Transverse colon (tissue), 4 donors: Measurements from ENCODE around the gene EIF4B.
"Not testable (repeated sequence)": the region's sequence is repeated elsewhere in the genome, so short reads cannot be mapped to it uniquely, and the experiment has no call there.

Source experiments
- EP300 ChIP-seq: sonication (generic); formaldehyde crosslinking; IDR thresholded peaks from one replicate; pipeline ENCODE4 v1.6.1; 2017; ENCODE audit warnings: antibody characterized with exemption, low read depth
- POLR2A ChIP-seq: fragments of 450-650 bp; IDR thresholded peaks from one replicate; pipeline ENCODE4 v1.6.1; 2016; ENCODE audit warnings: antibody characterized with exemption, mild to moderate bottlenecking, moderate library complexity
- POLR2AphosphoS5 ChIP-seq, 3 donors: sonication (generic); formaldehyde crosslinking; IDR thresholded peaks; one replicate each; pipeline ENCODE4 v1.6.1; 2016; ENCODE audit warnings: antibody characterized with exemption in 3 of 3
- TF ChIP-seq, protein P1 (sequence below), 5 experiments: fragments of 200-600 bp in 3 of 5; fragments of 450-650 bp in 2 of 5; sonication (generic) in 3 of 5; IDR thresholded peaks; 1 replicate in 2 of 5; 2 replicates in 3 of 5; pipeline ENCODE4 v1.5.1; 2016 to 2017; ENCODE audit warnings: antibody characterized with exemption in 5 of 5, inconsistent platforms in 3 of 5, mild to moderate bottlenecking in 2 of 5, moderate library complexity in 1 of 5

DNA sequence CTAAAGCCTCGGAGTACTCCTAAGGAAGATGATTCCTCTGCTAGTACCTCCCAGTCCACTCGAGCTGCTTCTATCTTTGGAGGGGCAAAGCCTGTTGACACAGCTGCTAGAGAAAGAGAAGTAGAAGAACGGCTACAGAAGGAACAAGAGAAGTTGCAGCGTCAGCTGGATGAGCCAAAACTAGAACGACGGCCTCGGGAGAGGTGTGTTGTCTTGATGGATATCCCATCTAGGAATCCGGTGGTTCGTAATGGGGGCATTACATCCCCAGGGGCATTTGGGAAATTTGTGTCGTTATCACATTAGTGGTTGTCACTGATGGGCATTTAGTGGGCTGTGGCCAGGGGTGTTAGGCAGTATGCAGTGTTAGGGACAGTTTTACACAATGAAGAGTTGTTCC is 27.6 kb downstream of the EIF4B start:
- not testable (repeated sequence) for TF ChIP-seq POLR2A; EP300; POLR2AphosphoS5 (IDR thresholded peaks at IDR 0.05)
- TF ChIP-seq, protein P1, sequence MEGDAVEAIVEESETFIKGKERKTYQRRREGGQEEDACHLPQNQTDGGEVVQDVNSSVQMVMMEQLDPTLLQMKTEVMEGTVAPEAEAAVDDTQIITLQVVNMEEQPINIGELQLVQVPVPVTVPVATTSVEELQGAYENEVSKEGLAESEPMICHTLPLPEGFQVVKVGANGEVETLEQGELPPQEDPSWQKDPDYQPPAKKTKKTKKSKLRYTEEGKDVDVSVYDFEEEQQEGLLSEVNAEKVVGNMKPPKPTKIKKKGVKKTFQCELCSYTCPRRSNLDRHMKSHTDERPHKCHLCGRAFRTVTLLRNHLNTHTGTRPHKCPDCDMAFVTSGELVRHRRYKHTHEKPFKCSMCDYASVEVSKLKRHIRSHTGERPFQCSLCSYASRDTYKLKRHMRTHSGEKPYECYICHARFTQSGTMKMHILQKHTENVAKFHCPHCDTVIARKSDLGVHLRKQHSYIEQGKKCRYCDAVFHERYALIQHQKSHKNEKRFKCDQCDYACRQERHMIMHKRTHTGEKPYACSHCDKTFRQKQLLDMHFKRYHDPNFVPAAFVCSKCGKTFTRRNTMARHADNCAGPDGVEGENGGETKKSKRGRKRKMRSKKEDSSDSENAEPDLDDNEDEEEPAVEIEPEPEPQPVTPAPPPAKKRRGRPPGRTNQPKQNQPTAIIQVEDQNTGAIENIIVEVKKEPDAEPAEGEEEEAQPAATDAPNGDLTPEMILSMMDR (IDR thresholded peaks at IDR 0.05), result not testable (repeated sequence)
